GM19328 (cell line): ENCODE results near the gene CCDC85B.
A peak's percentile ranks its signal among the peaks of the same experiment; 100 is the strongest.

Source experiments
- ATAC-seq: cut with Tn5 transposase; IDR thresholded peaks from one replicate; pipeline ENCODE4 v1.9.1; 2021; ENCODE audit warnings: mild to moderate bottlenecking, moderate library complexity; ENCODE audit not compliant: unreplicated experiment

CCDC85B gene

DNA sequence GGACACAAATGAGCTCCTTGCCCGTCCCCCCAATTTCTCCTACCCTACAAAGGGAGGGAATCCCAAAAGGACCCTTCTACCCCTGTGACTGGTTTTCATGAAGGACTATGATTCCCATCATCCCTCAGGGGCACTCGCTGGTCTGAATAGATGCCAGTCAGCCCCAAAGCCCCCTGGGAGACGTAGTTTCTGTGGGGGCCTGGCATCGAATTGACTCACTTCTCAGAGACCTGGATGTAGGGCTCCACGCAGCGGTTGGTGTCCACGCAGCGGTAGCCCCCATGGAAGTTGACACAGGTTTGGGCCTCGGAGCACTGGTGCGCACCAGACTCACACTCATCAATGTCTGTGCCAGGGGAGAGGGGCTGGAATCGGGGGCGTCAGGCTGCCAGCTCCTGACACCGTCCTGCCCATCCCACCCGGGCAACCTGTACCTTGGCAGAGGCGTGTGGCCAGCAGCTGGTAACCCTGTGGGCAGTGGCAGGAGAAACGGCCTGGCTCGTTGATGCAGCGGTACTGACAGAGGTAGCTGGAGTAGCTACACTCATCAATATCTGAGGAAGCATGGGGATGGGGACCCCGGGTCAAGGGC lies 22.3 kb upstream of the CCDC85B start:
- no peak for ATAC-seq

DNA sequence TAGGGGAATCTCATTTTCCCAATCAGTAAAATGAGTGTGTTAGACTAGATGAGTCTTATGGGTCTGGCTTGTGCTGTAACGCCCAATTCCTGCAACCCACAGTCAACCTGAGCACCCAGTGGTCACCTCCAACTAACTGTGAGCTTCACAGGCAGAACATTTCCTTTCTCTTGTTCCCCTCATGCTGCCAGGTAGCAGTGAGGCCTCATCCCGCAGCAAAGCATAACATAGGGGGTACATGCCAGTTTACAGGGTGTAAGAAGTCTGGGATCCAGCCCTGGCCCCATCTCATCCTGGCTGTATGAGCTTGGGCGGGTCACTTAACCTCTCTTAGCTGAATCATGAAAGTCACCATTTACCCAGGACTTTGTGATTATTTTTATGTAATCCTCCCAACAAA lies 21.6 kb upstream of the CCDC85B start:
- no peak for ATAC-seq

DNA sequence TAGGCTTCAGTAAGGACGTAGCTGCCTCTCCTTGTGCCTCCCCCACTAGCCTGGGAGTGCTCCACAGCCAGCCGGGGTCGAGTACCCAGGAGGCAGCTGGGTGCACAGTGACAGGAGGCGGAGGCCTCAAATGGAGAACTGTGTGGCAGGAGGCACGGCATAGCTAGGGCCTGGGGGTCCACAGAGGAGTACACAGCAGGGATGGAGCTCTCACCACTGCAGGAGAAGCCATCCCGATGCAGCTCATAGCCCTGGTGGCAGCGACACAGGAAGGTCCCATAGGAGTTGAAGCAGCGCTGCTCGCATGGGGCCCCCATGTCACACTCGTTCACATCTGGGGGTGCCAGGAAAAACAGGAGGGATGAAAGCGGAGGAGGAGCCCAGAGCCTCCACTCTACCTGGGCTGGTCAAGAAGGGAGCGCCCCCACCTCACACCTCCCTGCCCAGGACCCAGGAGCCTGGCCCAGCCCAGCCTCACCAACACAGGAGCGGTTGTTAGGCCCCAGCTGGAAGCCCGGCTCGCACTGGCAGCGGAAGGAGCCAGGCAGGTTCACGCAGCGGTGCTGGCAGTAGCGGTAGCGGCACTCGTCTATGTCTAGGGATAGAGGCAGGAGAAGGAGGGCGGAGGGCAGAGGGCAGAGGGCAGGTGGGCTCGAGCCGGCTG lies 20.7 kb upstream of the CCDC85B start:
- ATAC-seq: no peak

DNA sequence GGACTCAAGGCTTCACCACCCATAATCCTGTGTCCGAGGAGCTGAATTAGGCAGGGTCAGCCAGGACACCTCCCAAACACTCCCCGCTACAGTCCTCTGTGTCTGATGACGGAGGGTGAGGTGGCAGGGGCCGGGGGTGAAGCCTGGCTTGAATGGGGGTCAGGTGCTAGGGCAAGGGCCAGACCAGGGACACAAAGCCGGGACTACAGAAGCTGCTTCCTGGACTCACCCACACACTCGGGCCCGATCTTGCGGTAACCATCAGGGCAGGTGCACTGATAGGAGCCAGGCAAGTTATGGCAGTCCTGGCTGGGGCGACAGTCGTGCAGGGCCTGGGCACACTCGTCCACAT lies 20.2 kb upstream of the CCDC85B start:
- ATAC-seq: no peak

- ATAC-seq: no peak
Measured at GRCh38 chr11:65870706-65871681, 19.5 kb upstream of the CCDC85B start.

DNA sequence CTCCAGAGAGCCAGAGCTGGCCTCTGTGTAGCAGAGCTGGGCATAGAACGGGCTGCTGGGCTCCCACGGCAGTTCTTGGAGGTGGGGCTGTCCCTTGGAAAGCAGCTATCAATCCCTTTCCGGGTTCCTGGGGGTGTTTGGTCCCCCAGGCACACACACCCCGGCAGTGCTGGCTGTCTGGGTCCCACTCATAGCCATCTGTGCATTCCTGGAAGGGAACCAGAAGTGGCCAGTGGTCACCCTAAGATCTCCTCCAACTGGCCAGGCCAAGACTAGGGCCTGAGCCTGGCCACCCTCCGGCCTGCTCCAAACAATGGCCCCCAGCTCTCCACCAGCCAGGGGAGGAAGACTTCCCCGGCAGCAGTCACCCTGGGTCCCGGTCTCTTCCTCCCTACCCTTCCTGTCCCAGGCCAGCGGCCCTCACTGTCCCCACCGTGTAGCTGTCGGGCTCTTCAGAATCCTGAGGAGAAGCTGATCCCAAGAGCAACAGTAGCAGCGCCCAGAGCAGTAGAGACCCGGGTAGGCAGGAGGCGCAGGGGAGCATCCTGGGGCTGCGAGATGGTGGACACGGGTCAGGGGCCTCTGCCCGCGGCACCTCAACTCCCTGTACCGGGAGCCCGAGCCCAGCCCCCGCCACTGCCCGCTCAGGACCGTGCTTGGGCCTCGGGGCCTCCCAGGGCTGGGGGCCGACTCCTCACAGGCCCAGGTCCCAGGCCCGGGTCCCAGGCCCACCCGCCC lies 18.5 kb upstream of the CCDC85B start:
- no peak for ATAC-seq

- no peak for ATAC-seq
Measured at GRCh38 chr11:65872586-65873317, 17.7 kb upstream of the CCDC85B start, which contains the start of gene EFEMP2. TSS of gene EFEMP2 (minus strand) at chr11:65872800. CDS start at chr11:65872354, 446 bp downstream.

GRCh38 chr11:65873318-65874156 lies 16.9 kb upstream of the CCDC85B start:
- peak; percentile 81 for ATAC-seq

DNA sequence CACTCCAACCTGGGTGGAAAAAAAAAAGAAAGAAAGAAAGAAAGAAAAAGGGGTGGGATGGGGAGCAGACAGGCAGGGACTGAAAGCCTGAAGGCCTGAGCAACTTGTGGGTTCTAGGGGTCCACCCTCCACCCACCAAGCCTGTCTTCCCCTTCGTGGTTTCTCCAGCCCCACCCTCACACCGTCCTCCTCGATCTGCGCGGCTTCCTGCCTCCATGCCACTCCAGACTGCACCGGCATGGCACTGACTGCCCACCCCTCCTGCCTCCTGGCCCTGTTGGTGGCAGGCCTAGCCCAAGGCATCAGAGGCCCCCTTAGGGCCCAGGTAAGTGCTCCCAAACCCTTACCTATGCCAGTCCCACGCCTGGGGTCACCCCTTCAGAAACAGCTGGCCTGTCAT lies 10.9 kb upstream of the CCDC85B start, which contains the start of gene CTSW:
TSS of gene CTSW (plus strand) at position 221 of the 400 bp plus-strand sequence. CDS start at position 239, 18 bp downstream.
- no peak for ATAC-seq

DNA sequence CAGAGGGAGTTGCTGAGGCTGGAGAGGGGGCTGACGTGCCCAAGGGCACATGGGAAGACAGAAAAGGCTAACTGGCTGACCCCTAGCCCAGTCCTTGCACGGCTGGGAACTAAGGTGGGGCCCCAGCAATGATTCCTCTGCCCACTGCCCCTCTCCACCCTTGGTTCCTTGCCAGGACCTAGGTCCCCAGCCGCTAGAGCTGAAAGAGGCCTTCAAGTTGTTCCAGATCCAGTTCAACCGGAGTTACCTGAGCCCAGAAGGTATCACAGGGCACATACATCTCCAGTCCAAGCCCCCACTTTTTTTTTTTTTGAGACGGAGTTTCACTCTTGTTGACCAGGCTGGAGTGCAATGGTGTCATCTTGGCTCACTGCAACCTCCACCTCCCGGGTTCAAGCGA lies 10.4 kb upstream of the CCDC85B start:
- ATAC-seq: no peak

DNA sequence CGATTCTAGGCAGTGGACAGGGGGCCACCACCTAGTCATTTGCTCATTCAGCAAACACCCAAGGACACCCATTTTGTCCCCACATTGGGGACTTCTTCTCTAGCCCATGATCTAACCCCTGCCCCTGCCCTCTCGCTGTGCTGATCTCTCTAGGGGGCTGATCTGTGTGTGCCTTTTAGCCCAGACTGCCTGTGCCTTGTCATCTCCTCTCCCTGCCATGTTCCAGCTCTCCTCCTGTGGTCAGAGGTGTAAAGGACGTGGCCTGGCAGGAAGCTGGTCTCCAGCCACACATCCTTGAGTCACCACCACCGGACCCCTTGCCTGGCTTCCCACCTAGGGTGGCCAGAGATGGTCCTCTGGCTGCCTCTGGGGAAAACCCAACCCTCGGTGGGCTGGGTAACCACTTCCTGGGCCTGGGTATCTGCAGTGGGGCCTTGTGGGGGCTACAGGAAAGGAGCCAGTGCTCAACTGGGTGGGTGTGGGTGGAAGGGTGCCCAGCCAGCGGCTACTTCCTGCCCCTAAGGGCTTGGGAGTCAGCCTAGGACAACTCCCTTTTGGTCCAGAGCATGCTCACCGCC lies 9.5 kb upstream of the CCDC85B start:
- no peak for ATAC-seq

- no peak for ATAC-seq
Measured at GRCh38 chr11:65882120-65883057, 8.1 kb upstream of the CCDC85B start.

GRCh38 chr11:65883058-65883761 lies 7.3 kb upstream of the CCDC85B start:
- no peak for ATAC-seq

DNA sequence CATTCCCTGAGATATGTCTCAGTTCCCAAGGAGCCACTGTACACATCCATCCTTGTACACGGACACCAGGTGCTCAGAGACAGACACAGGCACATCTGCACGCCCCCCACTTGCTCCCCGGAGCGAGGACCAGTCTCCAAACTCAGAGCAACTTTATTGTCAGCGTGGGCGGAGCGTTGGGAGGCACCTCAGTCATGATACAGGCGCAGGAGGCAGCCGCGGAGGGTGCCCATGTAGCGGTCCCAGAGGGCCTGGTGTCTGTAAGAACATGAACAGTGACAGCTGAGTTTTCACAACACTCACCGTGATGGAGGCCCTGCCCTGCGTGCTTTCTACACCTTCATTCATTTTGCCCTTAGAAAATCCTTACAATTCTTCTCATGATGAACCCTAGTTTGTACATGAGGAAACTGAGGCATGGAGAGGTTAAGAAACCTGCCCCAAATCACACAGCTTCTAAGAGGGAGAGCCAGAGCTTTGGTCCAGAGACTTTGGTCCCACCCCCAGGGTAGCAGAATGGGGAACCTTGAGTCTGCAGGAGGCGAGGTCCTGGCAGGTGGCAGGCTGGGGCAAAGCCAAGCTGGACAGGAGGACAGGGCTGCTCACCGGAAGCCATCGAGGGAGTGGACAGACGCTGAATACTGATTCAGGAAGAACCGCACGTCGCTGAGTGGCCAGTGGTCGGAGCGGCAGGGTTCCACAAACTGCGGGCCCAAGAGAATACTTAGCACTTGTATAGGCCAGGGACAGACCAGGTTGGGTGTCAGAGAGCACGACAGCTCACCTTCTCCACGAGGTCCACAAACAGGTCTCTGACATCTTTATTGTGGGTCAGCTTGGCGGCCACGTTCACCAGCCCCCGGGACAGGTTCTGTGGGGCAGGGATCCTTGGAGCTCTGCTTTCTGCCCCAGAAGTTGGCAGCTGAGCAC lies 6.4 kb upstream of the CCDC85B start:
- no peak for ATAC-seq

DNA sequence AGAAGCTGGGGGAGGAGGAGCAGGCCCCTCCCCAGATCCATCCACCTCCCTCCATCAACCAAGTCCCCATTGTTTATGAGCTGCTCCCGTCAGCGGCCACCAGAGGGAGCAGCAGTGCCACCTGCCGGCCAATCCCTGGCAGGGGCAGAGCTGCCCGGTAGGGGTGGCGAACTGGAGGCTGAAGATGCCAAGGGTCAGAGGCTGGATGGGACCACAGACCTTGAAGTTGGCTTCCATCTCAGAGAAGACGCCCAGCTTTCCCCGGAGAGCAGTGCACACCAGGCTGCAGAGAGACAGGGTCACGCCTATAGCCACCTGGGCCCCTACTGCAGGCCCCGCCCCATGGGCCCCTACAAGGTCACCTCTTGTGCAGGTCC lies 5.8 kb upstream of the CCDC85B start:
- ATAC-seq: no peak

DNA sequence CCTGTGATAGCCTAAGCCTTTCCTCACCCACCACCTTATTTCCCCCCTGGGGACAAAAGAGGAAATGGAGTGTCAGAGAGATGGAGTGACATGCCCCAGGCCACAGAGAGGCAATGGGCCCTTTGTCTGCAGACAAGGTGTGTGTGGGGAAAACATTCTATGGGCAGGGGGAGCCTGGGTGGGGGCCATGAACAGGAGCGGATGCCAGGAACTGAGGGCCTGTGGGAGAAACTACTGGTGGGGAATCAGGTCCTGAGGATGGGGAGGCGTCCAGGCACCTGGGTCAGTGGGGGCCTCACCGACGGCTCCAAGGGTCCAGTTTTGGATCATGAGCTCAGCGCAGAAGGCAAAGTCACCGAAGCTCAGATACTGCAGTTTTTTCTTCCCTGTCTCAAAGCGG lies 5.2 kb upstream of the CCDC85B start:
- ATAC-seq: no peak
